ENCODE results near the gene IFNA6. TPM values are rescaled to one million over a fixed set of nuclear protein-coding genes. Genes with fewer than 3 reads are reported as not detected.

IFNA6 gene
- polyA plus RNA-seq, 3 donors = not detected

- no peak overlapping the region for H3K27ac Mint-ChIP-seq
- H3K4me3 Mint-ChIP-seq = peak overlapping the region in 1 of 2 donors; percentile 33
- Histone ChIP-seq H3K27me3 (ENCODE audit: control insufficient read depth in 2 of 2, insufficient read depth in 2 of 2, low read length in 2 of 2) (peaks cover 82 to 89% of the 10 kb centered on the region in 2 donors), H3K4me3 (replicated peaks in 1 of 3; ENCODE audit: low read depth in 2 of 3, low read length in 3 of 3) (no peak overlapping the region), H4K20me1 (ENCODE audit: insufficient read depth, low read length) (no peaks in the 10 kb centered on the region), H2AFZ (ENCODE audit: insufficient read depth, low read depth, low read length, poor library complexity, severe bottlenecking) (no peak overlapping the region), H3K4me1 (ENCODE audit: control insufficient read depth in 1 of 2, insufficient read depth in 2 of 2, low read length in 2 of 2) (peaks cover 16 to 21% of the 10 kb centered on the region in 2 donors), H3K36me3 (replicated peaks in 1 of 2; ENCODE audit: control insufficient read depth in 1 of 2, insufficient read depth in 2 of 2, low read length in 2 of 2) (no peaks in the 10 kb centered on the region), H3K9ac (ENCODE audit: insufficient read depth, low read length, poor library complexity, severe bottlenecking) (no peak overlapping the region), H3K79me2 (ENCODE audit: insufficient read depth, low read length) (no peaks in the 10 kb centered on the region), H3K9me3 (replicated peaks in 1 of 2; ENCODE audit: control insufficient read depth in 1 of 2, insufficient read depth in 1 of 2, low read length in 2 of 2) (peaks cover 0 to 10% of the 10 kb centered on the region in 2 donors), H3K27ac (ENCODE audit: low read depth in 1 of 2, low read length in 2 of 2) (no peak overlapping the region), H3K4me2 (replicated peaks; ENCODE audit: extremely low read depth, low read length, poor library complexity, severe bottlenecking) (no peak overlapping the region)
- H3K27me3 Mint-ChIP-seq (ENCODE audit: low read depth in 3 of 3) = peaks cover 71 to 87% (median 80%) of the 10 kb centered on the region in 3 donors
- intact Hi-C loops (cut with micrococcal nuclease) = loop anchor here in 1 of 2 donors (10.0 kb wide), 1 partner anchor 74 kb away; no protein-coding TSS in a partner anchor
- WGBS (ENCODE audit: insufficient coverage) = no CpG with 5 or more reads among the region's 5 CpGs
- H3K9me3 Mint-ChIP-seq = peaks cover 0 to 10% (median 2%) of the 10 kb centered on the region in 7 donors
- DNase-seq = no peak
- TF ChIP-seq, protein P1, sequence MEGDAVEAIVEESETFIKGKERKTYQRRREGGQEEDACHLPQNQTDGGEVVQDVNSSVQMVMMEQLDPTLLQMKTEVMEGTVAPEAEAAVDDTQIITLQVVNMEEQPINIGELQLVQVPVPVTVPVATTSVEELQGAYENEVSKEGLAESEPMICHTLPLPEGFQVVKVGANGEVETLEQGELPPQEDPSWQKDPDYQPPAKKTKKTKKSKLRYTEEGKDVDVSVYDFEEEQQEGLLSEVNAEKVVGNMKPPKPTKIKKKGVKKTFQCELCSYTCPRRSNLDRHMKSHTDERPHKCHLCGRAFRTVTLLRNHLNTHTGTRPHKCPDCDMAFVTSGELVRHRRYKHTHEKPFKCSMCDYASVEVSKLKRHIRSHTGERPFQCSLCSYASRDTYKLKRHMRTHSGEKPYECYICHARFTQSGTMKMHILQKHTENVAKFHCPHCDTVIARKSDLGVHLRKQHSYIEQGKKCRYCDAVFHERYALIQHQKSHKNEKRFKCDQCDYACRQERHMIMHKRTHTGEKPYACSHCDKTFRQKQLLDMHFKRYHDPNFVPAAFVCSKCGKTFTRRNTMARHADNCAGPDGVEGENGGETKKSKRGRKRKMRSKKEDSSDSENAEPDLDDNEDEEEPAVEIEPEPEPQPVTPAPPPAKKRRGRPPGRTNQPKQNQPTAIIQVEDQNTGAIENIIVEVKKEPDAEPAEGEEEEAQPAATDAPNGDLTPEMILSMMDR (IDR thresholded peaks at IDR 0.05) = no peak
- peaks cover 0 to 3% of the 10 kb centered on the region in 2 donors for H3K36me3 Mint-ChIP-seq
- H3K4me1 Mint-ChIP-seq = peaks cover 20% of the 10 kb centered on the region
Observed at GRCh38 chr9:21398955-21399489, 48.3 kb upstream of the IFNA6 start.

GRCh38 chr9:21395778-21396717, 45.4 kb upstream of the IFNA6 start:
- Histone ChIP-seq H3K4me1 (ENCODE audit: control insufficient read depth in 1 of 2, insufficient read depth in 2 of 2, low read length in 2 of 2) (peaks cover 8 to 10% of the 10 kb centered on the region in 2 donors), H3K27ac (ENCODE audit: low read depth in 1 of 2, low read length in 2 of 2) (no peak overlapping the region), H3K9me3 (replicated peaks in 1 of 2; ENCODE audit: control insufficient read depth in 1 of 2, insufficient read depth in 1 of 2, low read length in 2 of 2) (no peaks in the 10 kb centered on the region), H4K20me1 (ENCODE audit: insufficient read depth, low read length) (no peaks in the 10 kb centered on the region), H3K4me3 (replicated peaks in 1 of 3; ENCODE audit: low read depth in 2 of 3, low read length in 3 of 3) (peak overlapping the region; percentile 37 to 78 (median 38)), H2AFZ (ENCODE audit: insufficient read depth, low read depth, low read length, poor library complexity, severe bottlenecking) (peak overlapping the region; percentile 80), H3K27me3 (ENCODE audit: control insufficient read depth in 2 of 2, insufficient read depth in 2 of 2, low read length in 2 of 2) (peaks cover 77 to 91% of the 10 kb centered on the region in 2 donors), H3K79me2 (ENCODE audit: insufficient read depth, low read length) (no peaks in the 10 kb centered on the region), H3K4me2 (replicated peaks; ENCODE audit: extremely low read depth, low read length, poor library complexity, severe bottlenecking) (peak overlapping the region; percentile 89), H3K9ac (ENCODE audit: insufficient read depth, low read length, poor library complexity, severe bottlenecking) (peak overlapping the region; percentile 38), H3K36me3 (replicated peaks in 1 of 2; ENCODE audit: control insufficient read depth in 1 of 2, insufficient read depth in 2 of 2, low read length in 2 of 2) (no peaks in the 10 kb centered on the region)
- H3K27me3 Mint-ChIP-seq (ENCODE audit: low read depth in 3 of 3) = peaks cover 66 to 87% (median 78%) of the 10 kb centered on the region in 3 donors
- intact Hi-C loops (cut with micrococcal nuclease) = loop anchor here in 1 of 2 donors (10.0 kb wide), 1 partner anchor 71 kb away; no protein-coding TSS in a partner anchor
- H3K36me3 Mint-ChIP-seq = no peaks in the 10 kb centered on the region
- H3K4me3 Mint-ChIP-seq = peak overlapping the region; percentile 76 to 98
- H3K4me1 Mint-ChIP-seq = peaks cover 10% of the 10 kb centered on the region
- peak overlapping the region in 1 of 7 donors; percentile 1 for H3K27ac Mint-ChIP-seq
- DNase-seq = peak in 2 of 3 donors; percentile 31 to 46
- 1% methylated on average over 36 of the region's 40 CpGs for WGBS (ENCODE audit: insufficient coverage)
- TF ChIP-seq, protein P1 (IDR thresholded peaks at IDR 0.05) = peak; percentile 85
- H3K9me3 Mint-ChIP-seq = peaks cover 0 to 5% (median 0%) of the 10 kb centered on the region in 7 donors
